Raji (cell line): ENCODE data around the gene TPK1.

Experiments used
- POLR2A ChIP-seq: IDR thresholded peaks from 2 replicates; pipeline ENCODE4 v1.6.1; 2011; ENCODE audit warnings: low read depth, low read length, control low read depth; ENCODE audit not compliant: insufficient read depth

Gene TPK1

GRCh38 chr7:144830811-144831210 lies 5.0 kb downstream of the TPK1 start:
- TF ChIP-seq POLR2A: no peak

- no peak for TF ChIP-seq POLR2A
These were observed 5.6 kb downstream of the TPK1 start for GRCh38 chr7:144830024-144830785.

- TF ChIP-seq POLR2A: no peak
These were observed 8.2 kb downstream of the TPK1 start for GRCh38 chr7:144827621-144828020.

- no peak for TF ChIP-seq POLR2A
These were observed 9.6 kb downstream of the TPK1 start for GRCh38 chr7:144826208-144826607.

DNA sequence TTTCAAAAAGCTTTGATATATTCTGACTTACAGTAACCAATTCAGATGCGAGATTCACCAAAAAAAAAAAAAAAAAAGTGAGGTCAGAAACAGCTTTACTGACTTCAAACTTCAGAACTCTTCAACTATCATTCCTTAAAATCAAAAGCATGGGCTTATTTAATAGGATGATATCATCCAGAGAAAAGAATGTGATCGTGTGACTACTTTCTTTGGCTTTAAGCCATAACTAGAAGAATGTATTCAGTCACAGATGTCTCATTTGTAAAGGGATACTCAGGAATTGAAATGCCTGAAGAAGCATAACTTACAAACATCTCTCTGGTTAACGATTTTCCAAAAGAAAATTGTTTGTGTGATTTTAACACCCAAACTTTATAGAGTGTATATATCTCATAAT lies 11.5 kb downstream of the TPK1 start:
- TF ChIP-seq POLR2A: no peak

GRCh38 chr7:144822223-144822622 lies 13.6 kb downstream of the TPK1 start:
- TF ChIP-seq POLR2A: no peak

GRCh38 chr7:144821067-144821466 lies 14.8 kb downstream of the TPK1 start:
- no peak for TF ChIP-seq POLR2A

DNA sequence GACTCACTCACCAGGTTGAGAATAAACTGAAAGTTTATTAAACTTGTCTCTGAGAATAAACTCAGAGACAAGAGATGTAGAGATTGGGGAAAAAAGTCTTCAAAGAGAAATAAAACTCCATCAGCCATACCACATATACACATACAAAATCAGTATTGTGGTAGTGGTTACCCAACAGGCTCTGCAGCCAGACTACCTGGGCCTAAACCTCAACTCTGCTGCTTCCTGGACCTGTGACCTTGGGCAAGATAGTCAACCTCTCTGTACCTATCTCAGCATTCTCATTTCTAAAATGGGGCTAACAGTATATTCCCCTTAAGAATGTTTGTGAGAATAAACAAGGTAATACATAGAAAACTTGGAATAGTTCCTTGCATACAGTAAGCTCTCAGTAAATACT lies 15.3 kb downstream of the TPK1 start:
- no peak for TF ChIP-seq POLR2A

- TF ChIP-seq POLR2A: no peak
These were observed 16.3 kb downstream of the TPK1 start for GRCh38 chr7:144819566-144819965.

DNA sequence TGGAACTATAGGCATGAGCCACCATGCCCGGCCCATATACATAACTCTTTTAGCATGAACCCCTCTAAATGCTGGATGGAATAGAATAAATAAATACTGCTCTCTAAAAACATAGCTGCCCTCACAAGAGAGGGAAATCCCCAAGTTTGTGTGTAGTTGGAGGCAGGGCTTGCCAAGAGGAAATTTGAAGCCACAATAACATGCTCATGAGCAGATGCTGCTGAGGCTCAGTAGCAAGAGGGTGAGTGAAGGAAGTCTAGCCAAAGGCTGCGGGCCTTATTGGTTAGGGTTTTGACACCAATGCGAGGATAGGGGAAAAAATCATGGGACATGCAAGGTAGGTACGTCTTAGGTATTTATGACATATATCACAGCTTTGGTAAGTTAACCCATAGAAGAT lies 17.3 kb downstream of the TPK1 start:
- TF ChIP-seq POLR2A: no peak

GRCh38 chr7:144817001-144817400 lies 18.9 kb downstream of the TPK1 start:
- no peak for TF ChIP-seq POLR2A

DNA sequence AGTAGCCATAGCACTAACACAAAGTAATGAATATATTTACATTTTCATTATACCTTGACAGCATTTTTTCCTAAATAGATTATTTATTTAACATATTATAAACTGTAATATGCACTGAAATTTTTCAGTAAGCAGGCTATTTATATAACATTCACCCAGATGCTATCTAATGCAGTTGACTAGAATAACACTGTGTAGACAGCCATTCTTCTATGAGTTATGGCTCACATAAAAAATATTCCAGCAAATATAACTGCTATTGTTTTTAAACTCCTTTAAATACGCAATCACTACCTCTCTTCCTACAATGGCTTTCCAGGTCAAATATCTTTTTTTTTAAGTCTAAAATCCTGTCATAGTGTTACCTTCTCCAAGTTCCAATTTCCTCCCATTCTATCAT lies 21.6 kb downstream of the TPK1 start:
- no peak for TF ChIP-seq POLR2A

- no peak for TF ChIP-seq POLR2A
These were observed 23.2 kb downstream of the TPK1 start for GRCh38 chr7:144812379-144813283.

- no peak for TF ChIP-seq POLR2A
These were observed 30.1 kb downstream of the TPK1 start for GRCh38 chr7:144805627-144806239.

GRCh38 chr7:144796919-144797318 lies 38.9 kb downstream of the TPK1 start:
- no peak for TF ChIP-seq POLR2A

GRCh38 chr7:144792050-144792449 lies 43.8 kb downstream of the TPK1 start:
- TF ChIP-seq POLR2A: no peak
